Mucosa of rectum (tissue), 2 donors: ENCODE results near the gene FADS6.
"Not testable (repeated sequence)": the region's sequence is repeated elsewhere in the genome, so short reads cannot be mapped to it uniquely, and the experiment has no call there.

ENCODE experiments used
- H3K27ac ChIP-seq, 2 donors: one replicate each; pipeline ENCODE4 v1.7.0; 2013; ENCODE audit warnings: inconsistent platforms in 2 of 2, low read depth in 2 of 2, low read length in 2 of 2
- H3K27me3 ChIP-seq, 2 donors: one replicate each; pipeline ENCODE4 v1.7.0; 2013; ENCODE audit warnings: low read length in 2 of 2; ENCODE audit not compliant: control insufficient read depth in 2 of 2, insufficient read depth in 2 of 2
- H3K36me3 ChIP-seq, 2 donors: one replicate each; pipeline ENCODE4 v1.7.0; 2013; ENCODE audit warnings: low read length in 2 of 2; ENCODE audit not compliant: control insufficient read depth in 2 of 2, insufficient read depth in 2 of 2
- H3K4me1 ChIP-seq, 2 donors: one replicate each; pipeline ENCODE4 v1.7.0; 2013; ENCODE audit warnings: low read length in 2 of 2, mild to moderate bottlenecking in 1 of 2; ENCODE audit not compliant: control insufficient read depth in 2 of 2, insufficient read depth in 2 of 2
- H3K4me3 ChIP-seq, 2 donors: one replicate each; pipeline ENCODE4 v1.7.0; 2013; ENCODE audit warnings: low read length in 2 of 2
- H3K9ac ChIP-seq, 2 donors: one replicate each; pipeline ENCODE4 v1.7.0; 2013; ENCODE audit warnings: low read length in 2 of 2, low read depth in 1 of 2, mild to moderate bottlenecking in 1 of 2
- H3K9me3 ChIP-seq, 2 donors: one replicate each; pipeline ENCODE4 v1.7.0; 2013; ENCODE audit warnings: low read length in 2 of 2; ENCODE audit not compliant: control insufficient read depth in 2 of 2
- donor health status: healthy.
- donor health status: Normal muscosa, but diverticular disease.

Gene FADS6

DNA sequence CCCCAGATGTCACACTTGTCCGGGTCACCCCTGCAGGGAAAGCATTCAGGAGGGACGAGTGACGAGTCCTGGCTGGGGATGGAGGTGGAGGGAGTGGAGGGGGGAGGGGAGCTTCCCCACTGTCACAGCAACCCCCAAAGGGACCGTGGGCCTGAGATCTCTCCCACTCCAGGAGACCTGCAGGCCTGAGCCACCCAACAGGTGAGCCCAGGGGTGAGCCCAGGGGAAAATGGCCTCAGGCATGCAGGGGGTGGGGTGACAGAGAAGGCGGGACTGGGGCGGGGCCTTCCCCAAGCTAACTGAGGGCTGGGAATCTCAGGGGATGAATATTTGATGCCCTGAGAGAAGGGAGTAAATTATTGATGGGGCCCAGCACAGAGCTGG is 27.2 kb upstream of the FADS6 start:
- Histone ChIP-seq H3K36me3 (no peaks in the 10 kb centered on the region), H3K4me1 (peaks cover 0 to 7% of the 10 kb centered on the region in 2 donors), H3K9me3 (no peaks in the 10 kb centered on the region), H3K9ac (no peak overlapping the region), H3K27ac (no peak overlapping the region), H3K4me3 (no peak overlapping the region), H3K27me3 (peaks cover 31 to 47% of the 10 kb centered on the region in 2 donors)

DNA sequence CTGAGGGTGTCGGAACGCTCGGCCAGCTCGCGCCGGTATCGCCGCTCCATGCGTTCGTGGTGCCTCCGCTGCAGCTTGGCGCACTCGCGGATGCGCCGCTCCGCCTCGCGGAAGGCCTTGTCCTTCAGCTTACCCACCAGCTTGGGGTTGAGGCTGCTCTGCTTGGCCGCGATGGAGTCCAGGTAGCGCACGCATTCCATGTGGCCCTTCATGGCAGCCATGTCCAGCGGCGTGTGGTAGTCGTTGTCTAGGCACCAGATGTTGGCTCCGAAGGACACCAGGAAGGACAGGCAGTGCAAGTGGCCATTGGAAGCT is 26.8 kb upstream of the FADS6 start:
- Histone ChIP-seq H3K9me3 (no peaks in the 10 kb centered on the region), H3K36me3 (no peaks in the 10 kb centered on the region), H3K27me3 (peaks cover 28 to 43% of the 10 kb centered on the region in 2 donors), H3K27ac (no peak overlapping the region), H3K4me1 (peaks cover 0 to 7% of the 10 kb centered on the region in 2 donors), H3K9ac (no peak overlapping the region), H3K4me3 (no peak overlapping the region)

DNA sequence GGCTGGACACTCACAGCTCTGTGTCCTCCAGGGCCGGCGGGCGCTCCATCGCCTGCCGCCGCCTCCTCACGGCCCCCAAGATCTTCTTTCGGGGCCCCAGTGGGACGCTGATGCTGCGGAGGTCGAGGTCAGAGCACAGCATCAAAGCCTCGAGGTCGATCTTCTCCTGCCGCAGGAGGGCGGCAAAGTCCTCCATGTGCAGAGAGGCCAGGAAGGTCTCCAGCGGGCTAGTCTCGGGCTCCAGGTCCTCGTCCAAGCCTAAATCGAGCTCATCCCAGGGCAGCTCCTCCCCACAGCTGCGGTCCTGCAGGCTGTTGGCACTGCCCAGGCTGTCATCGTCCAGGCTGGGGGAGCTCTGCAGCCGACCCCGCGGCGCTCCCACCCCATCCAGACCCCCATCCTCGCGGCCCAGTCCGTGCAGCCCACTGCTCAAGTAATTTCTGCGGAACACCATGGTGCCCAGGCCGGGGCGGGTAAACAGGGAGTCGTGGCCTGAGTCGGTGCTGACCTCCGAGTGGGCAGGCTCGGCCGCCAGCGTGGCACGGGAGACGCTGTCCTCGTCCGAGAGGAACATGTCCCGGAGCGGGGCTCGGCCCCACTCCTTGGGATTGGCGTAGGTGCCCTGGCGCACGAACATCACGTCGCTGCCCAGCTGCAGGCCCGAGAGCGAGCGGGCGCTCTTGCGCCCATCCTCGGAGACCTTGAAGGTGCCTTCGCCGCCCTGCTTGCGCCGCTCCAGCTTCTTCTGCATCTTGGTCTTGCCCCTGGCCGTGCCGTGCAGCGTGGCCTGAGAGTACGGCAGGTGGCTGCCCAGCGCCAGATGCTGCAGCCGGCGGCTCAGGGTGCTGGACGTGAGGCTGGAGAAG is 26.2 kb upstream of the FADS6 start:
- no peaks in the 10 kb centered on the region for H3K9me3 ChIP-seq
- H3K27me3 ChIP-seq = peaks cover 22 to 37% of the 10 kb centered on the region in 2 donors
- H3K9ac ChIP-seq = no peak overlapping the region
- no peaks in the 10 kb centered on the region for H3K36me3 ChIP-seq
- peaks cover 0 to 7% of the 10 kb centered on the region in 2 donors for H3K4me1 ChIP-seq
- no peak overlapping the region for H3K27ac ChIP-seq
- H3K4me3 ChIP-seq = no peak overlapping the region

DNA sequence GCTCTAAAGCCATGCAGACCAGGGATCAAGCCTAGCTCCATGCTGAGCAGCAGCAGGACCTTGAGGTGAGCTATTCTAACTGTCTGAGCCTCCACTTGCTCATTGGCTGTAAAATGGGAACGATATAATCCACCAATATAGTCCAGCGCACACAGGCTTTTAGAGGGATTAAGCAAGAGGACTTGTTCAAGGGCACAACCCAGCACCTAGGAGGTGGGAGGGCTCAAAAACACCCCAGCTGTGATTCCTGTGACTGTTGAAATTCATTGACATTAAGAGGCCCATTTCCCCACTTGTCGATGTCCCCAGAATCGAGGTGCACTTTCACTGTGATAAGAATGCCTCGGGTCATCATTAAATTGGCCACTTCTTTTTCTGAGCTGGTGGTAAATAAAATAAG is 25.5 kb upstream of the FADS6 start:
- Histone ChIP-seq H3K4me1 (peaks cover 0 to 2% of the 10 kb centered on the region in 2 donors), H3K9ac (no peak overlapping the region), H3K27ac (no peak overlapping the region), H3K27me3 (peaks cover 14 to 29% of the 10 kb centered on the region in 2 donors), H3K9me3 (no peaks in the 10 kb centered on the region), H3K36me3 (no peaks in the 10 kb centered on the region), H3K4me3 (no peak overlapping the region)

DNA sequence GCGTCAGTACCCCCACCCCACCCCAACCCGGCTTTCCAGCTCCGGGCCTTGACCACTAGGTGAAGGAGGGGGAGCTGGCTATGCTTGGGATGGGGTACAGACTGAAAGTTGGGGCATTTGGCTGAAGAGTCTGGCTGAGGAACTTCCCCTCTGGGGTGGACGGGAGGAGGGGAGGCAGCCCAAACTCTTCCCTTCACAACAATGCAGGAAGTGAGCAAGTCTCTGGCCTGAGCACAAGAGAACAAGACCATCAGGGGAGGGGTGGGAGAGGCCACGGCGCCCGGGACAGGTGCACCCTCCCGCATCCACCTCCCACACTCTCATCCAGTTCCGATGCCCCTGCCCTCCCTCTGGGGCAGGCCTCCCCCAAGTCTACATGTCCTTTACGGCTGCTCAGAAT is 24.0 kb upstream of the FADS6 start:
- Histone ChIP-seq H3K4me1 (no peaks in the 10 kb centered on the region), H3K9ac (no peak overlapping the region), H3K27ac (no peak overlapping the region), H3K27me3 (peaks cover 7 to 20% of the 10 kb centered on the region in 2 donors), H3K9me3 (no peaks in the 10 kb centered on the region), H3K4me3 (no peak overlapping the region), H3K36me3 (no peaks in the 10 kb centered on the region)

DNA sequence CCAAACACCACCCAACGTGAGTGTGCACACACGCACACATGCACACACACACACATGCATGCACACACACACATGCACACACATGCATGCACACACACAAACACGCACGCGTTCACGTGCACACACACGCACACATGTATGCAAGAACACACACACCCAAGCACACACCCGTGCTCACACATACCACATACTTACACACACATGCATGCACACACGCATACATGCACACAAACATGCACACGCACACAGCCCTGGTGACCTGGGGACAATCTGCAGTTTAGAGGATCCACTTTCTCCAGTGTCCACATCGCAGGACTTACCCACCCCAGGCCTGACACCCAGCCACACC is 23.4 kb upstream of the FADS6 start:
- Histone ChIP-seq H3K9ac (no peak overlapping the region), H3K36me3 (no peaks in the 10 kb centered on the region), H3K4me1 (no peaks in the 10 kb centered on the region), H3K4me3 (no peak overlapping the region), H3K27me3 (peaks cover 4 to 17% of the 10 kb centered on the region in 2 donors), H3K9me3 (no peaks in the 10 kb centered on the region), H3K27ac (no peak overlapping the region)

DNA sequence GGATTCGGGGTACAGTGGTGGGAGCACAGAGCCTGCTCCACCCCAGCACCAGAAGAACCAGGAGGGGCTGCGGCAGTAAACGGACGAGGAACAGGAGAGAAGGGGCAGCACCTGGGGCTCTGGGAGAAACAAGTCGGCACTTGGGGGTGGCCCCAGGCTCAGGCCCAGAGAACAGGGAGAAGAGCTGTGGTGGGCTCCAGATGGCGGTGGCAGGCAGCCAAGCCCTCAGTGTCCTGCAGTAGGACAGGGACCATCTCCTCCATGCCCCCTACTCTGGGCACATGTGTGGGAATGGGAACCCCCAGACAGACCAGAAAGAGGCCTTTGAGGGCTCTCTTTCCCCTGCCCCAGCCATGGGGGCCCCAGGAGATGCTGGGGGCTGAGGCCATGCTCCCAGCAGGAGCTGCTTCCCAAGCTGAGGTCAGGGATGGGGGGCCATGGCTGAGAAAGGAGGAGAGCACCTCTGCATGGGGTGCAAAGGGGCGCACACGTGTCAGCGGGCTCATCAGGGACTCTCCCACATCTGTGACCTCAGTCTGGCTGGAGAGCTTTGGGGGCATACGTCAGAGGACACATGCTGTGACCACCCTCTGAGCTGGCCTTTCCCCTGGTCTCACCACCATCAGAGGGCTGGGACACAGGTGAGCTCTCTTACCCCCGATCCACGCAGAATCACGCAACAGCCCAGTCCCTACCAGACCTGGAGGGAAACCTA is 22.9 kb upstream of the FADS6 start:
- Histone ChIP-seq H3K27me3 (peaks cover 0 to 13% of the 10 kb centered on the region in 2 donors), H3K4me1 (no peaks in the 10 kb centered on the region), H3K4me3 (no peak overlapping the region), H3K27ac (no peak overlapping the region), H3K9me3 (no peaks in the 10 kb centered on the region), H3K9ac (no peak overlapping the region), H3K36me3 (no peaks in the 10 kb centered on the region)

DNA sequence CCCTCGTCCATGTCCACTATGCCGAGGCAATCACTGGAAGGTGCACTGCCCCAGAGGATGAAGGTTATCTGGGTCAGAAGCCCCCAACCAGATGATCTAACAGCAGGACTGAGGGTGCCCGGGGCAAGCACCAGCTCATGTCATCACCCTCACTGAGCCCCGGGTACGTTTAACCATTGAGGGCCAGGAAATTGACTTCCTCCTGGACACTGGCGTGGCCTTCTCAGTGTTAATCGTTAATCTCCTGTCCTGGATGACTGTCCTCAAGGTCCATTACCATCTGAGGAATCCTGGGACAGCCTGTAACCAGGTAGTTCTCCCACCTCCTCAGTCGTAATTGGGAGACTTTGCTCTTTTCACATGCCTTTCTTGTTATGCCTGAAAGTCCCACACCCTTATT is 18.0 kb upstream of the FADS6 start:
- H3K4me3 ChIP-seq, H3K36me3 ChIP-seq, H3K9ac ChIP-seq, H3K27ac ChIP-seq, H3K4me1 ChIP-seq, H3K9me3 ChIP-seq, H3K27me3 ChIP-seq: not testable (repeated sequence)

DNA sequence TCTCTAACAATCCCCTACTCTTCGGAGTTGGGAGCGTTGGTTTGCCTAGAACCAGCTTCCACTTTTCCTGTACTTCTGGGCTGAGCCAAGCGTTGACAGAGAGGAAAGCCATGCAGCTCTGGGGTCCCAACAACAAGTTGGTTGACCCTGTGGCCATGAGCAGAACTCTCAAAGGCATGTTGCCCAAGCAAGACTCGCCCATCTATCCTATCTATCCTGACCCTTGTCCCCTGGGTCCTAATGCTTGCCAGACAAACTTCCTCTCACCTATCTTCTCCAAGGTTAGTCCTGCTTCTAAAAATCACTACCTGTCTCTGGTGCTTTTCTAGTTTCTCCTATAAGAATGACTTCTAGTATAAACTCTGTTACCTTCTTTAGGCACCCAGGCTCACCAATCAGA is 15.7 kb upstream of the FADS6 start:
- H3K4me3 ChIP-seq, H3K27ac ChIP-seq, H3K9me3 ChIP-seq, H3K9ac ChIP-seq, H3K4me1 ChIP-seq, H3K27me3 ChIP-seq, H3K36me3 ChIP-seq: not testable (repeated sequence)

DNA sequence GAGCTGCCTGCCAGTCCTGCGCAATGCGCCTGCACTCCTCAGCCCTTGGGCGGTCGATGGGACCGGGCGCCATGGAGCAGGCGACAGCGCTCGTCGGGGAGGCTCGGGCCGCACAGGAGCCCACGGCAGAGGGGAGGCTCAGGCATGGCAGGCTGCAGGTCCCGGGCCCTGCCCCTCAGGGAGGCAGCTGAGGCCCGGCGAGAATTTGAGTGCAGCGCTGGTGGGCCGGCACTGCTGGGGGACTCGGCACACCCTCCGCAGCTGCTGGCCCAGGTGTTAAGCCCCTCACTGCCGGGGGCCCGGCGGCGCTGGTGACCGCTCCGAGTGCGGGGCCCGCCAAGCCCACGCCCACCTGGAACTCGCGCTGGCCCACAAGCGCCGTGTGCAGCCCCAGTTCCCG is 13.6 kb upstream of the FADS6 start:
- Histone ChIP-seq H3K27ac (no peak overlapping the region), H3K36me3 (no peaks in the 10 kb centered on the region), H3K4me1 (no peaks in the 10 kb centered on the region), H3K27me3 (peaks cover 4 to 7% of the 10 kb centered on the region in 2 donors), H3K9ac (no peak overlapping the region), H3K4me3 (no peak overlapping the region), H3K9me3 (no peaks in the 10 kb centered on the region)
